ENCODE results near the gene AAGAB. TPM values are rescaled to one million over a fixed set of nuclear protein-coding genes. Genes with fewer than 3 reads are reported as not detected.
A peak's percentile ranks its signal among the peaks of the same experiment; 100 is the strongest.

Gene AAGAB
- total and polyA plus RNA-seq, 9 donors: 18.2 to 22.5 (median 20.4) TPM

GRCh38 chr15:67165254-67166253 lies 88.9 kb downstream of the AAGAB start:
- Histone ChIP-seq H3K4me3 (ENCODE audit: low read length) (no peak overlapping the region), H3K27me3 (ENCODE audit: control insufficient read depth, insufficient read depth, low read length) (no peaks in the 10 kb centered on the region), H3K4me1 (ENCODE audit: control insufficient read depth, insufficient read depth, low read length) (peaks cover 58% of the 10 kb centered on the region), H3K36me3 (ENCODE audit: control insufficient read depth, insufficient read depth, low read length) (peaks cover 32% of the 10 kb centered on the region), H3K9me3 (replicated peaks; ENCODE audit: control insufficient read depth, low read depth, low read length) (no peaks in the 10 kb centered on the region), H3K27ac (ENCODE audit: low read length) (no peak overlapping the region)
- DNase-seq: no peak
- WGBS (ENCODE audit: insufficient coverage): 62% methylated on average over 25 of the region's 34 CpGs

DNA sequence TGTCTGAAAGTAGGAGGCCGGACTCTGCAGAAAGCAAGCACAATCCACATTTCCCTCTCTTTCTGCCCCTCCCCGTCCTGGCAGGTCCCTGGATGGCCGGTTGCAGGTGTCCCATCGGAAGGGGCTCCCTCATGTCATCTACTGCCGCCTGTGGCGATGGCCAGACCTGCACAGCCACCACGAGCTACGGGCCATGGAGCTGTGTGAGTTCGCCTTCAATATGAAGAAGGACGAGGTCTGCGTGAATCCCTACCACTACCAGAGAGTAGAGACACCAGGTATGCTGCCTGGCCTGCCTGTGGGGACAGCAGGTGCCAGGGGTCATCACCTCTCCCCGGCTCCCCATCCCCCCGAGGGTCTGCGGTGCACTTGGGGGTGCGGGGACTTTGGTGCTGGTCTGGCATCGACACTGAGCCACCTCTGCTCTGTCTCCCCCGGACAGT lies 89.6 kb downstream of the AAGAB start:
- no peak for DNase-seq
- Histone ChIP-seq H3K9me3 (replicated peaks; ENCODE audit: control insufficient read depth, low read depth, low read length) (no peaks in the 10 kb centered on the region), H3K36me3 (ENCODE audit: control insufficient read depth, insufficient read depth, low read length) (peaks cover 31% of the 10 kb centered on the region), H3K27ac (ENCODE audit: low read length) (no peak overlapping the region), H3K4me1 (ENCODE audit: control insufficient read depth, insufficient read depth, low read length) (peaks cover 51% of the 10 kb centered on the region), H3K4me3 (ENCODE audit: low read length) (no peak overlapping the region), H3K27me3 (ENCODE audit: control insufficient read depth, insufficient read depth, low read length) (no peaks in the 10 kb centered on the region)
- WGBS (ENCODE audit: insufficient coverage): 56% methylated on average over 10 of the region's 17 CpGs

DNA sequence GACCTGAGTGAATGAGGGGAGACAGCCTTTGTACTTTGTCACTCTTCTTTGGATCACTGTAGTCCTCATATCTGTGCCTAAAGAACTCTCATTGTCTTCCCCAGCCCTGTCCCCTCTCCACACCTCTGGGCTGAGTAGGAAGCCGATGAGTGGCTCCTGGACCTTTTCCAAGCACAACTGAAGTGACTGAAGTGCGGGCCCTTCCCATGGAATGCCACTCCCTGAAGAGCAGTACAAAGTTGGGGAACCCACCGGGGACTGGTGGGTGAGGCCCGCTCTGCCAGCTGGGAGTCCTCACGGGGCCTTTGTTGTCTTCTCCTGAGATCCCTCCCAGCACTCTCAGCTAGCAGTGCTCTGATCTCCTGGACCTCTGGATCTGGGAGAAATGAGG lies 90.1 kb downstream of the AAGAB start:
- WGBS (ENCODE audit: insufficient coverage): 57% methylated on average over 3 of the region's 5 CpGs
- Histone ChIP-seq H3K4me3 (ENCODE audit: low read length) (no peak overlapping the region), H3K36me3 (ENCODE audit: control insufficient read depth, insufficient read depth, low read length) (peaks cover 31% of the 10 kb centered on the region), H3K27ac (ENCODE audit: low read length) (no peak overlapping the region), H3K9me3 (replicated peaks; ENCODE audit: control insufficient read depth, low read depth, low read length) (no peaks in the 10 kb centered on the region), H3K27me3 (ENCODE audit: control insufficient read depth, insufficient read depth, low read length) (no peaks in the 10 kb centered on the region), H3K4me1 (ENCODE audit: control insufficient read depth, insufficient read depth, low read length) (peaks cover 50% of the 10 kb centered on the region)
- no peak for DNase-seq

DNA sequence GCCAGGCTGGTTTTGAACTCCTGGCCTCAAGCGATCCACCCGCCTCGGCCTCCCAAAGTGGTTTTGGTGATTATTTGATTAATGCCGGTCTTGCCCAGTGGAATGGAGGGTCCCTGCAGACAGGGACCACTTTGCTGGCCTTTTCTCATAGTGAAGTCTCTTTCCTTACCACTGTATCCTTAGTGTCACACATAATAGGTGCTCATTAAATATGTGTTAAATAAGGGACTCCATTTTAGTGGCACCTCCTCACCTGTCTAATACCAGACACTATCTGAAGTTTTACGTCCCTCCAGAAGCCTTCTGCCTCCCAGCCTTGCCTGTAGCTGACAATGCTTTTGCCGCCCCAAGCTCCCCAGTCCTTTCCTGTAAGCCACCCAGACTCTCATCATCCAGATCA lies 91.3 kb downstream of the AAGAB start:
- H3K9me3 ChIP-seq (replicated peaks; ENCODE audit: control insufficient read depth, low read depth, low read length): no peaks in the 10 kb centered on the region
- peaks cover 44% of the 10 kb centered on the region for H3K4me1 ChIP-seq (ENCODE audit: control insufficient read depth, insufficient read depth, low read length)
- no peak overlapping the region for H3K4me3 ChIP-seq (ENCODE audit: low read length)
- H3K27me3 ChIP-seq (ENCODE audit: control insufficient read depth, insufficient read depth, low read length): no peaks in the 10 kb centered on the region
- H3K36me3 ChIP-seq (ENCODE audit: control insufficient read depth, insufficient read depth, low read length): peaks cover 25% of the 10 kb centered on the region
- H3K27ac ChIP-seq (ENCODE audit: low read length): no peak overlapping the region
- no peak for DNase-seq
- no CpG with 5 or more reads among the region's 6 CpGs for WGBS (ENCODE audit: insufficient coverage)

DNA sequence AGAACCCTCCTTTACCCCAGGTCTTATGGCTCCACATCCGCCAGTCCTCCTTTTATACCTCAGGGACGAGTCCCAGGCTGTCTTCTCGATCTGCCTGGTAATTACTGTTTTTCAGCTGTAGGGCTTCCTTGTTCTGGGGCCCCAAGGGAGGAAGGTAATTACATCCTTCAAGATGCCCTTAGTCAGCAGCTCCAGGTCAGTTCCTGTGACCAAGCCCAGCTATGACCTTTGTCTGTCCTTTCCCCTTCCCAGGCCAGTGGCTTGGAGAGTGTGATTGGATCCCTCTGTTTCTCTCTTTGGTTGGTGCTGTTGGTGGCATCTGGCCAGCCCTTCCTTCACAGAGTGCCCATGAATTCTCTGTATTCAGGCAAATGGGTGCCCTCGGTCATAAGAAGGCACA lies 92.6 kb downstream of the AAGAB start:
- Histone ChIP-seq H3K4me3 (ENCODE audit: low read length) (no peak overlapping the region), H3K36me3 (ENCODE audit: control insufficient read depth, insufficient read depth, low read length) (peaks cover 20% of the 10 kb centered on the region), H3K4me1 (ENCODE audit: control insufficient read depth, insufficient read depth, low read length) (peaks cover 41% of the 10 kb centered on the region), H3K27me3 (ENCODE audit: control insufficient read depth, insufficient read depth, low read length) (no peaks in the 10 kb centered on the region), H3K9me3 (replicated peaks; ENCODE audit: control insufficient read depth, low read depth, low read length) (no peaks in the 10 kb centered on the region), H3K27ac (ENCODE audit: low read length) (no peak overlapping the region)
- no peak for DNase-seq
- 90% methylated on average over 1 of the region's 4 CpGs for WGBS (ENCODE audit: insufficient coverage)

- H3K9me3 ChIP-seq (replicated peaks; ENCODE audit: control insufficient read depth, low read depth, low read length): peaks cover under 1% of the 10 kb centered on the region
- H3K4me1 ChIP-seq (ENCODE audit: control insufficient read depth, insufficient read depth, low read length): peaks cover 41% of the 10 kb centered on the region
- no peak for DNase-seq
- H3K36me3 ChIP-seq (ENCODE audit: control insufficient read depth, insufficient read depth, low read length): peaks cover 16% of the 10 kb centered on the region
- H3K27ac ChIP-seq (ENCODE audit: low read length): no peak overlapping the region
- WGBS (ENCODE audit: insufficient coverage): 100% methylated on average over 1 of the region's 5 CpGs
- H3K27me3 ChIP-seq (ENCODE audit: control insufficient read depth, insufficient read depth, low read length): no peaks in the 10 kb centered on the region
- H3K4me3 ChIP-seq (ENCODE audit: low read length): no peak overlapping the region
Measured at GRCh38 chr15:67161412-67161811, 93.0 kb downstream of the AAGAB start.

DNA sequence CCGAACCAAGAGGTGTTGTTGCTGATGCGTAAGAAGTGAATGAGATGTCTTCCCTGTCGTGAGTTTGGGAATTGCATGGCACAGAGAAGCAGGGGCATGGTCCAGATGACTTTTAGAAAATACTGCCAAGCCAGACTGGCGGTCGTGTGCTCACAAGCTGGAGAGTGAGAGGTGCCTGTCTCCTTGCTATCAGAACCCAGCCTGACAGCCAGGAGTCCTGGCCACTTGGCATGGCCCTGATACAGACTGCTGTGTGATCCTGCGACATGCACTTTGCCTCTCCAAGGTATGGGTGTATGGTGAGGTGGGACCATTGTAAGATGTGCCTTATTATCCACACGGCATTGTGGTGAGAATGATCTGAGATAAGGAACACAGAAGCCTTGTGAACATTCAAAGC lies 96.1 kb downstream of the AAGAB start:
- H3K4me3 ChIP-seq (ENCODE audit: low read length): no peak overlapping the region
- peaks cover 2% of the 10 kb centered on the region for H3K9me3 ChIP-seq (replicated peaks; ENCODE audit: control insufficient read depth, low read depth, low read length)
- no peaks in the 10 kb centered on the region for H3K27me3 ChIP-seq (ENCODE audit: control insufficient read depth, insufficient read depth, low read length)
- WGBS (ENCODE audit: insufficient coverage): 70% methylated on average over 6 of the region's 7 CpGs
- no peak for DNase-seq
- H3K4me1 ChIP-seq (ENCODE audit: control insufficient read depth, insufficient read depth, low read length): peaks cover 23% of the 10 kb centered on the region
- peaks cover 8% of the 10 kb centered on the region for H3K36me3 ChIP-seq (ENCODE audit: control insufficient read depth, insufficient read depth, low read length)
- H3K27ac ChIP-seq (ENCODE audit: low read length): no peak overlapping the region

GRCh38 chr15:67157521-67158252 lies 96.8 kb downstream of the AAGAB start:
- Histone ChIP-seq H3K9me3 (replicated peaks; ENCODE audit: control insufficient read depth, low read depth, low read length) (peaks cover 2% of the 10 kb centered on the region), H3K27ac (ENCODE audit: low read length) (peak overlapping the region; percentile 0), H3K4me3 (ENCODE audit: low read length) (no peak overlapping the region), H3K4me1 (ENCODE audit: control insufficient read depth, insufficient read depth, low read length) (peaks cover 23% of the 10 kb centered on the region), H3K36me3 (ENCODE audit: control insufficient read depth, insufficient read depth, low read length) (peaks cover 8% of the 10 kb centered on the region), H3K27me3 (ENCODE audit: control insufficient read depth, insufficient read depth, low read length) (no peaks in the 10 kb centered on the region)
- peak; percentile 81 for DNase-seq
- WGBS (ENCODE audit: insufficient coverage): 44% methylated on average over 5 of the region's 8 CpGs

- Histone ChIP-seq H3K36me3 (ENCODE audit: control insufficient read depth, insufficient read depth, low read length) (peaks cover 8% of the 10 kb centered on the region), H3K4me1 (ENCODE audit: control insufficient read depth, insufficient read depth, low read length) (peaks cover 21% of the 10 kb centered on the region), H3K27me3 (ENCODE audit: control insufficient read depth, insufficient read depth, low read length) (no peaks in the 10 kb centered on the region), H3K4me3 (ENCODE audit: low read length) (no peak overlapping the region), H3K9me3 (replicated peaks; ENCODE audit: control insufficient read depth, low read depth, low read length) (peaks cover 2% of the 10 kb centered on the region), H3K27ac (ENCODE audit: low read length) (no peak overlapping the region)
- DNase-seq: no peak
- WGBS (ENCODE audit: insufficient coverage): no CpG with 5 or more reads among the region's 3 CpGs
Measured at GRCh38 chr15:67156834-67157233, 97.6 kb downstream of the AAGAB start.

GRCh38 chr15:67156426-67156825 lies 98.0 kb downstream of the AAGAB start:
- no peak overlapping the region for H3K4me3 ChIP-seq (ENCODE audit: low read length)
- WGBS (ENCODE audit: insufficient coverage): 100% methylated on average over 1 of the region's 2 CpGs
- peaks cover 8% of the 10 kb centered on the region for H3K36me3 ChIP-seq (ENCODE audit: control insufficient read depth, insufficient read depth, low read length)
- H3K27me3 ChIP-seq (ENCODE audit: control insufficient read depth, insufficient read depth, low read length): no peaks in the 10 kb centered on the region
- peaks cover 2% of the 10 kb centered on the region for H3K9me3 ChIP-seq (replicated peaks; ENCODE audit: control insufficient read depth, low read depth, low read length)
- DNase-seq: no peak
- peaks cover 18% of the 10 kb centered on the region for H3K4me1 ChIP-seq (ENCODE audit: control insufficient read depth, insufficient read depth, low read length)
- no peak overlapping the region for H3K27ac ChIP-seq (ENCODE audit: low read length)
